K562 (cell line): Measurements from ENCODE around the gene ZNF644. TPM values are rescaled to one million over a fixed set of nuclear protein-coding genes. Genes with fewer than 3 reads are reported as not detected.

Source experiments
- LCOR ChIP-seq: sonication (generic); formaldehyde crosslinking; IDR thresholded peaks from 2 replicates; pipeline ENCODE4 v1.8.0; 2022; ENCODE audit warnings: mild to moderate bottlenecking, missing genetic modification reagents
- NR2C1 ChIP-seq, 2 experiments: fragments of 450-650 bp; IDR thresholded peaks; 2 replicates each; pipeline ENCODE4 v1.6.1; 2017; ENCODE audit warnings: mild to moderate bottlenecking in 2 of 2, antibody characterized with exemption in 1 of 2, inconsistent platforms in 1 of 2, missing compliant biosample characterization in 1 of 2, missing genetic modification characterization in 1 of 2
- PRDM10 ChIP-seq: fragments of 450-650 bp; IDR thresholded peaks from 2 replicates; pipeline ENCODE4 v1.6.1; 2018; ENCODE audit not compliant: partially characterized antibody
- RCOR1 ChIP-seq, 2 experiments: IDR thresholded peaks; 2 replicates each; pipeline ENCODE4 v1.6.1; 2012; ENCODE audit warnings: low read depth in 2 of 2, low read length in 2 of 2, borderline replicate concordance in 1 of 2, improper control_type of control experiment in 1 of 2
- YY1 ChIP-seq, 3 experiments: IDR thresholded peaks; 2 replicates each; pipeline ENCODE4 v1.6.1; 2011; ENCODE audit warnings: low read length in 2 of 3, mild to moderate bottlenecking in 2 of 3, moderate library complexity in 2 of 3, borderline replicate concordance in 1 of 3, control low read depth in 1 of 3, low read depth in 1 of 3; ENCODE audit not compliant: insufficient read depth in 3 of 3, insufficient replicate concordance in 2 of 3, control insufficient read depth in 1 of 3, insufficient read length in 1 of 3; ENCODE audit errors: extremely low read depth in 1 of 3
- ZNF318 ChIP-seq, 2 experiments: fragments of 450-650 bp; IDR thresholded peaks; 2 replicates each; pipeline ENCODE4 v1.6.1; 2016; ENCODE audit warnings: mild to moderate bottlenecking in 2 of 2, borderline replicate concordance in 1 of 2, low read depth in 1 of 2, moderate library complexity in 1 of 2
- ZNF449 ChIP-seq: fragments of 250-450 bp; sonication (Bioruptor Pico); IDR thresholded peaks from 2 replicates; pipeline ENCODE4 v1.8.0; 2022; ENCODE audit warnings: moderate library complexity, mild to moderate bottlenecking, inconsistent platforms
- polyA plus RNA-seq, 8 experiments: library from polyadenylated mRNA; depleted of rRNA in 4 of 8; stranded (reverse) in 5 of 8; unstranded in 3 of 8; fragments of >200 nt; fragmentation: Nextera tagmentation in 2 of 8; fragmentation: Illumina TruSeq in 1 of 8; extraction: Ambion mirVana in 2 of 8; extraction: Trizol in 1 of 8; gene quantifications; 2 replicates each; pipeline versions ENCODE4 v1.2.1 to v1.2.3, GENCODE V29; 2011 to 2014; ENCODE audit warnings: inconsistent platforms in 1 of 8, missing spikeins in 1 of 8
- total RNA-seq, 7 experiments: library from RNA; depleted of rRNA in 6 of 7; stranded (reverse); fragments of >200 nt in 6 of 7; fragmentation: Illumina TruSeq in 2 of 7; extraction: Trizol in 2 of 7; gene quantifications; 2 replicates each; pipeline versions ENCODE4 v1.2.1 to v1.2.3, GENCODE V29; 2011 to 2021; ENCODE audit warnings: low replicate concordance in 1 of 7

ZNF644 gene
- total and polyA plus RNA-seq, 9 of the 15 experiments (the other 6 are each of a cell fraction or from before 2014, with no cell fraction given) = 25.3 to 71.4 (median 39.6) TPM

- TF ChIP-seq ZNF318 (IDR thresholded peaks at IDR 0.05; ENCODE audit: borderline replicate concordance in 1 of 2, low read depth in 1 of 2) (no peak), NR2C1 (IDR thresholded peaks at IDR 0.05) (no peak), NR2C1 (tag; IDR thresholded peaks at IDR 0.05) (no peak), RCOR1 (IDR thresholded peaks at IDR 0.05; ENCODE audit: borderline replicate concordance in 1 of 2, low read depth in 2 of 2, low read length in 2 of 2) (0 out of 4 replicates have a peak, but pooled peaks of 1 of the 2 experiments have one; percentile 9), PRDM10 (peak; percentile 68), LCOR (CRISPR knock-in tag) (0 out of 2 replicates have a peak, but pooled peaks have one; percentile 30), YY1 (IDR thresholded peaks at IDR 0.05; ENCODE audit: borderline replicate concordance in 1 of 3, control insufficient read depth in 1 of 3, extremely low read depth in 1 of 3, insufficient read depth in 3 of 3, insufficient read length in 1 of 3, insufficient replicate concordance in 2 of 3, low read depth in 1 of 3, low read length in 2 of 3) (peak in 1 of 3 experiments; percentile 73), ZNF449 (no peak)
Observed at GRCh38 chr1:91020967-91021685, 709 bp downstream of the ZNF644 start (continued).
